HepG2 (cell line): Measurements from ENCODE around the gene GJA10. TPM values are rescaled to one million over a fixed set of nuclear protein-coding genes. Genes with fewer than 3 reads are reported as not detected.

Experiments used
- AKAP8 ChIP-seq: sonication (generic); formaldehyde crosslinking; IDR thresholded peaks from 2 replicates; pipeline ENCODE4 v1.5.1; 2020; ENCODE audit warnings: mild to moderate bottlenecking, missing genetic modification reagents
- CHD2 ChIP-seq: IDR thresholded peaks from 2 replicates; pipeline ENCODE4 v1.6.1; 2011; ENCODE audit warnings: low read depth, low read length, improper control_type of control experiment
- MTA3 ChIP-seq: sonication (generic); formaldehyde crosslinking; IDR thresholded peaks from 2 replicates; pipeline ENCODE4 v1.4.0; 2020; ENCODE audit warnings: missing genetic modification reagents
- NR2F1 ChIP-seq, 2 experiments: fragments of 450-650 bp in 1 of 2; formaldehyde crosslinking in 1 of 2; IDR thresholded peaks; 2 replicates each; pipeline versions ENCODE4 v1.5.0 to v1.6.1; 2016 to 2020; ENCODE audit warnings: mild to moderate bottlenecking in 1 of 2, missing compliant biosample characterization in 1 of 2, missing genetic modification reagents in 1 of 2, moderate library complexity in 1 of 2
- ZBTB7B ChIP-seq: sonication (generic); formaldehyde crosslinking; IDR thresholded peaks from 2 replicates; pipeline ENCODE4 v1.4.0; 2020; ENCODE audit warnings: missing genetic modification reagents
- ZC3H13 ChIP-seq: sonication (generic); formaldehyde crosslinking; IDR thresholded peaks from 2 replicates; pipeline ENCODE4 v1.8.1; 2023; ENCODE audit warnings: mild to moderate bottlenecking, missing genetic modification reagents, moderate library complexity
- ZKSCAN5 ChIP-seq: sonication (generic); formaldehyde crosslinking; IDR thresholded peaks from 2 replicates; pipeline ENCODE4 v1.5.1; 2020; ENCODE audit warnings: mild to moderate bottlenecking, missing genetic modification reagents
- ZNF383 ChIP-seq: sonication (generic); formaldehyde crosslinking; IDR thresholded peaks from 2 replicates; pipeline ENCODE4 v1.4.0; 2020; ENCODE audit warnings: missing genetic modification reagents, mild to moderate bottlenecking, borderline replicate concordance
- ZNF431 ChIP-seq: sonication (generic); formaldehyde crosslinking; IDR thresholded peaks from 2 replicates; pipeline ENCODE4 v1.9.0; 2022; ENCODE audit warnings: missing genetic modification reagents, low read depth, mild to moderate bottlenecking, borderline replicate concordance
- polyA plus RNA-seq, 8 experiments: library from polyadenylated mRNA; depleted of rRNA in 3 of 8; stranded (reverse) in 7 of 8; unstranded in 1 of 8; fragments of >200 nt; fragmentation: Illumina TruSeq in 4 of 8; extraction: Trizol in 4 of 8; gene quantifications; 2 replicates each; pipeline versions ENCODE4 v1.2.1 to v1.2.3, GENCODE V29; 2011 to 2016; ENCODE audit warnings: low read depth in 4 of 8, missing spikeins in 1 of 8, mixed read lengths in 1 of 8; ENCODE audit not compliant: insufficient read depth in 1 of 8
- total RNA-seq, 5 experiments: library from RNA; depleted of rRNA; stranded (reverse); fragments of >200 nt; fragmentation: Illumina TruSeq; extraction: Trizol; gene quantifications; 2 replicates each; pipeline ENCODE4 v1.2.3, GENCODE V29; 2016; ENCODE audit warnings: low read depth in 1 of 5
- TF ChIP-seq, protein P1 (sequence below): sonication (generic); formaldehyde crosslinking; IDR thresholded peaks from 2 replicates; pipeline ENCODE4 v1.9.0; 2021; ENCODE audit warnings: missing genetic modification reagents, borderline replicate concordance
- TF ChIP-seq, protein P2 (sequence below): sonication (generic); formaldehyde crosslinking; IDR thresholded peaks from 2 replicates; pipeline ENCODE4 v1.8.0; 2022; ENCODE audit warnings: low read depth, missing genetic modification reagents
- TF ChIP-seq, protein P3 (sequence below): sonication (generic); formaldehyde crosslinking; IDR thresholded peaks from 2 replicates; pipeline ENCODE4 v1.5.0; 2020; ENCODE audit warnings: missing genetic modification reagents, mild to moderate bottlenecking, borderline replicate concordance
- TF ChIP-seq, protein P4 (sequence below): sonication (generic); formaldehyde crosslinking; IDR thresholded peaks from 2 replicates; pipeline ENCODE4 v1.8.0; 2023; ENCODE audit warnings: mild to moderate bottlenecking, missing genetic modification reagents
- TF ChIP-seq, protein P5 (sequence below): sonication (generic); formaldehyde crosslinking; conservative IDR thresholded peaks from 2 replicates; pipeline ENCODE4 v1.4.0; 2020; ENCODE audit warnings: missing genetic modification reagents
- TF ChIP-seq, protein P6 (sequence below): sonication (generic); formaldehyde crosslinking; IDR thresholded peaks from 2 replicates; pipeline ENCODE4 v1.4.0; 2020; ENCODE audit warnings: missing genetic modification reagents
- TF ChIP-seq, protein P7 (sequence below): sonication (generic); formaldehyde crosslinking; IDR thresholded peaks from 2 replicates; pipeline ENCODE4 v1.5.0; 2020; ENCODE audit warnings: mild to moderate bottlenecking, missing genetic modification reagents

The GJA10 gene
- total and polyA plus RNA-seq, 2 of the 13 experiments (the other 11 are each of a cell fraction or from before 2014, with no cell fraction given) = not detected

DNA sequence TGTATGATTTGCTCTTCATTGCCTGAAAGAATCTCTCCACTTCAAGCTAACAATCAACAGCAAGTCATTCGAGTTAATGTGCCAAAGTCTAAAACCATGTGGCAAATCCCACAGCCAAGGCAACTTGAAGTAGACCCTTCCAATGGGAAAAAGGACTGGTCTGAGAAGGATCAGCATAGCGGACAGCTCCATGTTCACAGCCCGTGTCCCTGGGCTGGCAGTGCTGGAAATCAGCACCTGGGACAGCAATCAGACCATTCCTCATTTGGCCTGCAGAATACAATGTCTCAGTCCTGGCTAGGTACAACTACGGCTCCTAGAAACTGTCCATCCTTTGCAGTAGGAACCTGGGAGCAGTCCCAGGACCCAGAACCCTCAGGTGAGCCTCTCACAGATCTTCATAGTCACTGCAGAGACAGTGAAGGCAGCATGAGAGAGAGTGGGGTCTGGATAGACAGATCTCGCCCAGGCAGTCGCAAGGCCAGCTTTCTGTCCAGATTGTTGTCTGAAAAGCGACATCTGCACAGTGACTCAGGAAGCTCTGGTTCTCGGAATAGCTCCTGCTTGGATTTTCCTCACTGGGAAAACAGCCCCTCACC, 1.1 kb downstream of the GJA10 start (continued):
- TF ChIP-seq, protein P1, sequence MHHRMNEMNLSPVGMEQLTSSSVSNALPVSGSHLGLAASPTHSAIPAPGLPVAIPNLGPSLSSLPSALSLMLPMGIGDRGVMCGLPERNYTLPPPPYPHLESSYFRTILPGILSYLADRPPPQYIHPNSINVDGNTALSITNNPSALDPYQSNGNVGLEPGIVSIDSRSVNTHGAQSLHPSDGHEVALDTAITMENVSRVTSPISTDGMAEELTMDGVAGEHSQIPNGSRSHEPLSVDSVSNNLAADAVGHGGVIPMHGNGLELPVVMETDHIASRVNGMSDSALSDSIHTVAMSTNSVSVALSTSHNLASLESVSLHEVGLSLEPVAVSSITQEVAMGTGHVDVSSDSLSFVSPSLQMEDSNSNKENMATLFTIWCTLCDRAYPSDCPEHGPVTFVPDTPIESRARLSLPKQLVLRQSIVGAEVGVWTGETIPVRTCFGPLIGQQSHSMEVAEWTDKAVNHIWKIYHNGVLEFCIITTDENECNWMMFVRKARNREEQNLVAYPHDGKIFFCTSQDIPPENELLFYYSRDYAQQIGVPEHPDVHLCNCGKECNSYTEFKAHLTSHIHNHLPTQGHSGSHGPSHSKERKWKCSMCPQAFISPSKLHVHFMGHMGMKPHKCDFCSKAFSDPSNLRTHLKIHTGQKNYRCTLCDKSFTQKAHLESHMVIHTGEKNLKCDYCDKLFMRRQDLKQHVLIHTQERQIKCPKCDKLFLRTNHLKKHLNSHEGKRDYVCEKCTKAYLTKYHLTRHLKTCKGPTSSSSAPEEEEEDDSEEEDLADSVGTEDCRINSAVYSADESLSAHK (CRISPR knock-in tag) = 0 out of 2 replicates have a peak, but pooled peaks have one; percentile 82
- no peak for TF ChIP-seq AKAP8
- TF ChIP-seq ZKSCAN5 (CRISPR knock-in tag) = no peak
- TF ChIP-seq, protein P2, sequence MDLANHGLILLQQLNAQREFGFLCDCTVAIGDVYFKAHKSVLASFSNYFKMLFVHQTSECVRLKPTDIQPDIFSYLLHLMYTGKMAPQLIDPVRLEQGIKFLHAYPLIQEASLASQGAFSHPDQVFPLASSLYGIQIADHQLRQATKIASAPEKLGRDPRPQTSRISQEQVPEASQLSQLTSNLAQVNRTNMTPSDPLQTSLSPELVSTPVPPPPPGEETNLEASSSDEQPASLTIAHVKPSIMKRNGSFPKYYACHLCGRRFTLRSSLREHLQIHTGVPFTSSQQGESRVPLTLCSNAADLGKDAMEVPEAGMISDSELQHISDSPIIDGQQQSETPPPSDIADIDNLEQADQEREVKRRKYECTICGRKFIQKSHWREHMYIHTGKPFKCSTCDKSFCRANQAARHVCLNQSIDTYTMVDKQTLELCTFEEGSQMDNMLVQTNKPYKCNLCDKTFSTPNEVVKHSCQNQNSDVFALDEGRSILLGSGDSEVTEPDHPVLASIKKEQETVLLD (CRISPR knock-in tag) = 0 out of 2 replicates have a peak, but pooled peaks have one; percentile 32
- TF ChIP-seq ZC3H13 (CRISPR knock-in tag) = peak; percentile 37; the same call in 1 of the 2 replicates
- TF ChIP-seq, protein P3, sequence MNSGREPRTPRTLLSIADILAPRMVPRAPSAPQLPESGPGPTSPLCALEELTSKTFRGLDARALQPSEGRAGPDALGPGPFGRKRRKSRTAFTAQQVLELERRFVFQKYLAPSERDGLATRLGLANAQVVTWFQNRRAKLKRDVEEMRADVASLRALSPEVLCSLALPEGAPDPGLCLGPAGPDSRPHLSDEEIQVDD = no peak
- 0 out of 2 replicates have a peak, but pooled peaks have one; percentile 72 for TF ChIP-seq MTA3 (CRISPR knock-in tag)
- TF ChIP-seq, protein P4, sequence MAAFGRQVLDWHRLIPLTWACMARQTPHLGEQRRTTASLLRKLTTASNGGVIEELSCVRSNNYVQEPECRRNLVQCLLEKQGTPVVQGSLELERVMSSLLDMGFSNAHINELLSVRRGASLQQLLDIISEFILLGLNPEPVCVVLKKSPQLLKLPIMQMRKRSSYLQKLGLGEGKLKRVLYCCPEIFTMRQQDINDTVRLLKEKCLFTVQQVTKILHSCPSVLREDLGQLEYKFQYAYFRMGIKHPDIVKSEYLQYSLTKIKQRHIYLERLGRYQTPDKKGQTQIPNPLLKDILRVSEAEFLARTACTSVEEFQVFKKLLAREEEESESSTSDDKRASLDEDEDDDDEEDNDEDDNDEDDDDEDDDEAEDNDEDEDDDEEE = no peak
- TF ChIP-seq ZNF383 (CRISPR knock-in tag) = no peak
- TF ChIP-seq, protein P5, sequence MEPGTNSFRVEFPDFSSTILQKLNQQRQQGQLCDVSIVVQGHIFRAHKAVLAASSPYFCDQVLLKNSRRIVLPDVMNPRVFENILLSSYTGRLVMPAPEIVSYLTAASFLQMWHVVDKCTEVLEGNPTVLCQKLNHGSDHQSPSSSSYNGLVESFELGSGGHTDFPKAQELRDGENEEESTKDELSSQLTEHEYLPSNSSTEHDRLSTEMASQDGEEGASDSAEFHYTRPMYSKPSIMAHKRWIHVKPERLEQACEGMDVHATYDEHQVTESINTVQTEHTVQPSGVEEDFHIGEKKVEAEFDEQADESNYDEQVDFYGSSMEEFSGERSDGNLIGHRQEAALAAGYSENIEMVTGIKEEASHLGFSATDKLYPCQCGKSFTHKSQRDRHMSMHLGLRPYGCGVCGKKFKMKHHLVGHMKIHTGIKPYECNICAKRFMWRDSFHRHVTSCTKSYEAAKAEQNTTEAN (CRISPR knock-in tag) = peak; percentile 86; the same call in 1 of the 2 replicates
- TF ChIP-seq ZNF431 (CRISPR knock-in tag) = peak; percentile 66; the same call in 1 of the 2 replicates
- peak in 1 of 2 experiments; percentile 30; a peak in 1 of 4 replicates for TF ChIP-seq NR2F1 (CRISPR knock-in tag; IDR thresholded peaks at IDR 0.05)
- TF ChIP-seq ZBTB7B (CRISPR knock-in tag) = peak; percentile 25; the same call in 1 of the 2 replicates
- TF ChIP-seq, protein P6, sequence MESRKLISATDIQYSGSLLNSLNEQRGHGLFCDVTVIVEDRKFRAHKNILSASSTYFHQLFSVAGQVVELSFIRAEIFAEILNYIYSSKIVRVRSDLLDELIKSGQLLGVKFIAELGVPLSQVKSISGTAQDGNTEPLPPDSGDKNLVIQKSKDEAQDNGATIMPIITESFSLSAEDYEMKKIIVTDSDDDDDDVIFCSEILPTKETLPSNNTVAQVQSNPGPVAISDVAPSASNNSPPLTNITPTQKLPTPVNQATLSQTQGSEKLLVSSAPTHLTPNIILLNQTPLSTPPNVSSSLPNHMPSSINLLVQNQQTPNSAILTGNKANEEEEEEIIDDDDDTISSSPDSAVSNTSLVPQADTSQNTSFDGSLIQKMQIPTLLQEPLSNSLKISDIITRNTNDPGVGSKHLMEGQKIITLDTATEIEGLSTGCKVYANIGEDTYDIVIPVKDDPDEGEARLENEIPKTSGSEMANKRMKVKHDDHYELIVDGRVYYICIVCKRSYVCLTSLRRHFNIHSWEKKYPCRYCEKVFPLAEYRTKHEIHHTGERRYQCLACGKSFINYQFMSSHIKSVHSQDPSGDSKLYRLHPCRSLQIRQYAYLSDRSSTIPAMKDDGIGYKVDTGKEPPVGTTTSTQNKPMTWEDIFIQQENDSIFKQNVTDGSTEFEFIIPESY (CRISPR knock-in tag) = no peak
- TF ChIP-seq, protein P7, sequence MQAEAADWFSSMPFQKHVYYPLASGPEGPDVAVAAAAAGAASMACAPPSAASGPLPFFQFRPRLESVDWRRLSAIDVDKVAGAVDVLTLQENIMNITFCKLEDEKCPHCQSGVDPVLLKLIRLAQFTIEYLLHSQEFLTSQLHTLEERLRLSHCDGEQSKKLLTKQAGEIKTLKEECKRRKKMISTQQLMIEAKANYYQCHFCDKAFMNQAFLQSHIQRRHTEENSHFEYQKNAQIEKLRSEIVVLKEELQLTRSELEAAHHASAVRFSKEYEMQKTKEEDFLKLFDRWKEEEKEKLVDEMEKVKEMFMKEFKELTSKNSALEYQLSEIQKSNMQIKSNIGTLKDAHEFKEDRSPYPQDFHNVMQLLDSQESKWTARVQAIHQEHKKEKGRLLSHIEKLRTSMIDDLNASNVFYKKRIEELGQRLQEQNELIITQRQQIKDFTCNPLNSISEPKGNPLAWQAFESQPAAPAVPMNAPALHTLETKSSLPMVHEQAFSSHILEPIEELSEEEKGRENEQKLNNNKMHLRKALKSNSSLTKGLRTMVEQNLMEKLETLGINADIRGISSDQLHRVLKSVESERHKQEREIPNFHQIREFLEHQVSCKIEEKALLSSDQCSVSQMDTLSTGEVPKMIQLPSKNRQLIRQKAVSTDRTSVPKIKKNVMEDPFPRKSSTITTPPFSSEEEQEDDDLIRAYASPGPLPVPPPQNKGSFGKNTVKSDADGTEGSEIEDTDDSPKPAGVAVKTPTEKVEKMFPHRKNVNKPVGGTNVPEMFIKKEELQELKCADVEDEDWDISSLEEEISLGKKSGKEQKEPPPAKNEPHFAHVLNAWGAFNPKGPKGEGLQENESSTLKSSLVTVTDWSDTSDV (CRISPR knock-in tag) = no peak
- TF ChIP-seq CHD2 = no peak
